LHCN-M2 (cell line): Measurements from ENCODE around the gene LRRK2. TPM values are rescaled to one million over a fixed set of nuclear protein-coding genes. Genes with fewer than 3 reads are reported as not detected.
A peak's percentile ranks its signal among the peaks of the same experiment; 100 is the strongest.
"Not testable (repeated sequence)": the region's sequence is repeated elsewhere in the genome, so short reads cannot be mapped to it uniquely, and the experiment has no call there.

ENCODE experiments used
- DNase-seq: peaks from one replicate; pipeline ENCODE4 v3.0.0-alpha.2; 2012; ENCODE audit warnings: low read depth
- total RNA-seq: library from RNA; depleted of rRNA; stranded (reverse); fragments of >200 nt; gene quantifications from 2 replicates; pipeline ENCODE4 v1.2.3, GENCODE V29; 2014

LRRK2 gene
- total RNA-seq, 1 experiment from 2014 or later, result 1.4 TPM

GRCh38 chr12:40212566-40212965, 12.2 kb upstream of the LRRK2 start:
- no peak for DNase-seq

DNA sequence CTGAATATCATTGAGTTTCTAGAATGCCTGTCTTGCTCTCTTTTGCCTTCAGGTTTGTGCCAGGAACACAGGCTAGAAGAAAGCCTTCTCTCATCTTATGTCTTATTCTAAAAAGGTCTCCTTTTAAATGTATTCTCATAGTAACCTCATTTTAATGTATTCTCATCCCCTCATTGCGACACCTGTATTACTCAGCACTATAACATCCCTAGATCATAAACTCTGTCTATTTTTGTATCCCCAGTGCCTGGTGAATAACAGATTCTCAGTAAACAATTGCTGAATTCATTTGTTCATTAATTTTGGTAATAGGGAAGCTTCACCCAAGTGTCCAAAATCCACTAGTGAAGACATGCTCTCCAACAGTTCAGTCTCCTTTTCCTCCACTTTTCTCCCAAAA, 8.8 kb upstream of the LRRK2 start:
- DNase-seq, result no peak

DNA sequence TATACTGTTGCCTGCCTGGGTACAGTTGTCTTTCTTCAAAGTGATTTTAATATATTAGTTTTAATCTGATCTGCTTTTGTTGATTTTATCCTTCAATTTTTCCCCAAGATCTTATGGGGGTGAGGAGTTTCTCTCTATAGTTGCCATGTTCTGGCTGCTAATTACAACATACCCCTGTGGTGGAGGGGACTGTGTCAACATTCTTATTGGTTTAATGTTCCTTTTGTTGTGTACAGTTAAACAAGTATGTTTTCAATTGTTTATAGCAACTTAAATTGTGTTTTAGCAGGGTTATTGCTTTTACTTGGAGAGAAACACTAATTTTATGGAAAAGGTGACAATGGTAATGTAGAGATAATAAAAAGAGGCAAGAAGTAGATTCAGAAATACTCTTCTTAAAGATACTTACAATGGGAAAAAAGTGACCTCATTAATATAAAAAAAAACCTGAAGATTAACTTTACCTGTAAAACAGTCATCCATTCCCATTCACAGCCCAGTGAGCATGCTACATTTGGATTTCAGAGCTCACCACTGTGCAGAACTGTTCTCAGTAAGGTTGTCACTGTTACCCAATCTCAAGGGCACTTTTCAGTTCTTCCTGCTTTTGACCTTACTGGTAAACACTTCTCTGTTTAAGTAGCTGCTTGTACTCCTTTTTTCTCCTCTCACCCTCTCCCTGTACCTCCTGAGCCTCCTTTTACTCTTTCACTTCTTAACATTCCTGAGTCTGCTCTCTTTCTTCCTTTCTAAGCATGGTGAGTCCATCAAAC, 8.1 kb upstream of the LRRK2 start:
- DNase-seq, result no peak

GRCh38 chr12:40219760-40220159, 5.0 kb upstream of the LRRK2 start:
- DNase-seq, result no peak

DNA sequence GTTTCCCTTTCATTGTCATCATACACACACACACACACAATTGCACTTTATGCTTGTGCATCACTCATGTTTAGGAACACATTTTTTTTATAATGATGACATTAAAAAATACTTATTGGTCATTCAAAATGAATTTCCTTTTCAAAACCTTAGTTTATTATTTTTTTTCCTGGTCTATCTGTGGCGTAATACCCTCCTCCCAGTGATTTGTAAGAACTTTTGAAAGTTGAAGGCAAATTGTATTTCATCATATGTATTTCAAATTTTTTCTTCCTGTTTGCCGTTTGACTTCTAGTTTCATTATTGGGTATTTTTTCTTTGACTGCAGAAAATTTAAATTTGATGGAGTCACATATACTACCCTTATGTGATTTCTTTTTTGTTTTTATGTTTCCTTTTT, 2.5 kb upstream of the LRRK2 start:
- no peak for DNase-seq

- DNase-seq, result no peak
Measured at GRCh38 chr12:40223646-40224045, 1.2 kb upstream of the LRRK2 start.

GRCh38 chr12:40225337-40225983, 663 bp downstream of the LRRK2 start:
- DNase-seq, result no peak

- DNase-seq, result no peak
Measured at GRCh38 chr12:40225984-40226602, 1.3 kb downstream of the LRRK2 start.

GRCh38 chr12:40226705-40227104, 1.9 kb downstream of the LRRK2 start:
- DNase-seq, result peak; percentile 67

- DNase-seq, result no peak
Measured at GRCh38 chr12:40227447-40227846, 2.6 kb downstream of the LRRK2 start.

GRCh38 chr12:40228727-40229126, 3.9 kb downstream of the LRRK2 start:
- no peak for DNase-seq

GRCh38 chr12:40229690-40230651, 5.2 kb downstream of the LRRK2 start:
- no peak for DNase-seq

GRCh38 chr12:40232602-40233001, 7.8 kb downstream of the LRRK2 start:
- no peak for DNase-seq

DNA sequence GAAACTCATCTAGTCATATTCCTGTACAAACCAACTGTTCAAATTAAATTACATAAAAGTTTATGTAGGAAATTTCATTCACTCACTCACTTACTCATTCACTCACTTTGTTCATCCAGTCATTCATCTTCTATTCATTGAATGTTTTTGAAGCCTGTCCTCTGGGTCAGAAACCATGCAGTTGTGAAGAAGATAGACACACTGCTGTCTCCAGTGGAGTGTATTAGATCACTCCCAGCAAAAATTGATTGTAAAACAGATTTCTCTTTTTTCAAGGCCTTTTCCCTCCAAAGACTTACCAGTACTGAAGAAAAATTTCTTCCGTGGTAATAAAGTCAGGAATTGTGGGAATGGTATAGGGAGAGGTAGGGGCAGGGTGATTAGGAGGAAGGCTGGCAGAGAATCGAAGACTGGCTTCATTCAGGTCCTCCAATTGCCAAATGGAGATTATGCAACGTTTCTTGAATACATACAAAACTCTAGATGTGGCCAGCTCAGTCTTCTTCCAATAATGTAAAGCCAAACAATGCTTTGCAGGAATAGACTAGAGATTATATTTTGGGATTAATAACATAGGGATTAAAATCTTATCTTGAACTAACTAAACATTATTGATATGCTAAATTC, 9.1 kb downstream of the LRRK2 start:
- DNase-seq, result no peak

- DNase-seq, result no peak
Measured at GRCh38 chr12:40236357-40236850, 11.6 kb downstream of the LRRK2 start.

DNA sequence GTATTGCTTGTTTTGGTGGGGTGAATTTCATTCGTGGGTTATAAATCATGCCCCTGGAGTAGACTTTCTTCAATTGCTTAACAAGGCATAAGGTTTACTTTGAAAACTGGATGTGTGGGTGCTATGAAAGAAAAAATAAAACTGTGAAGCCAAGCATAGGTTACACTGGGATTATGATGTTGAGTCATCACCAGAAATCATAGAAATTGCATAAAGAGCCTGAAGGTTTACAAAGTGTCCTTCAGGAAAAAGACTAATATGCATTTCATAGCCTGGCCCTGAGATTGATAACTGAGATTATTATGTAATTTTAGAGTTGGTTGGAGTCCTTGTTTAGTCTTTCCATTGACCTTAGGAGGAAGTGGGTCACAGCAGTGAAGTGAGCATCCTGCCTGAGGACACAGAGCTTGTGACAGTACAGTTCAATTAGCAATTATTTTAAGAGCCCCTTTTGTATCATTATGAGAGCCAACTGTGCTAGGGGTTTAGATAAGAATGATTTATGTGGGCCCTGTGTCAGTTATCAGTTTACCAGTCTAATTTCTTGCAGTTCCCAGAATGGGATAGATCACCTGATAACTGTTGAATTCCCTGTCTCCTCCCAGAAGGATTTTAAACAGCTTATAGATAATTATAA, 13.6 kb downstream of the LRRK2 start:
- DNase-seq, result no peak

DNA sequence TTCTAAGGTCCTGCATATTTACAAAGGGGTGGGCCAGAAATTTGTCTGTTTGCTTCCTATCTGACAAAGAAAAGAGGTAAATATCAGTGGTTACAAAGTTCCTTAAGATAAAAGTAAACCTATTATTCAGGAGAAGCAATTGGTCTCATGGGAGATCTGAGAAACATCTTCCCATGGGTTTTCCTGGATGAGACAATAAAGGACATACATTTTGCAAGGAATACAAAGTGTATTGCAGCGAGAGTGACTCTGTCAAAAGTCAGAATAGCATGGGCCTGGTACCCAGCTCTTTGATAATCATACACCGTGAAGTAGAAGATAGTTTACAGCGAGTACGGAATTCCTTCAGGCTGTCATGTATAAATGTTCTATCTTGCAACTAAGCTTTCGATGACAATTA, 14.2 kb downstream of the LRRK2 start:
- DNase-seq, result no peak

- DNase-seq, result no peak
Measured at GRCh38 chr12:40240779-40241178, 16.0 kb downstream of the LRRK2 start.

GRCh38 chr12:40241741-40242140, 16.9 kb downstream of the LRRK2 start:
- no peak for DNase-seq

DNA sequence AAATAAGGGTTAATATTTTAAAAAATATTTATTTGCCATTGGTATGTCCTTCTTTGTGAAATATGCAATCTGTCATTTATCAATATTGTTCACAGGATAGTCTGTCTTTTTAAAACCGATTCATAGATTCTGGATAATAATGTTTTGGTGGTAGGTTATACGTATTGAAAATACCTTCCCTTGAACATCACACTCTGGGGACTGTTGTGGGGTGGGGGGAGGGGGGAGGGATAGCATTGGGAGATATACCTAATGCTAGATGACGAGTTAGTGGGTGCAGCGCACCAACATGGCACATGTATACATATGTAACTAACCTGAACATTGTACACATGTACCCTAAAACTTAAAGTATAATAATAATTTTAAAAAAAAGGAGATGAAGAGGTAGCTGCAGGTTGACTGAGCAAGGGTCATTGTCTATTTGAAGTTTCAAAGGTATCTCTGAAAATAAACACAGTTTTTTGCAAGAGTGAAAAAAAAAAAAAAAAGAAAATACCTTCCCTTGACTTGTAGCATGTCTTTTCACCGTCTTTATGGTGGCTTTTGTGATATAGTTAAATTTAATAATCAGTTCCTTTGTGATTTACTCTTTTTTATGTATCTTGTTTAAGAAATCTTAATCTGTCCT, 19.8 kb downstream of the LRRK2 start:
- not testable (repeated sequence) for DNase-seq
